22Rv1 (cell line): ENCODE data around the gene CADM4.

Source experiments
- CTCF ChIP-seq: fragments of 450-650 bp; IDR thresholded peaks from 2 replicates; pipeline ENCODE4 v1.5.1; 2017; ENCODE audit warnings: mild to moderate bottlenecking
- ZFX ChIP-seq: fragments of 450-650 bp; IDR thresholded peaks from 2 replicates; pipeline ENCODE4 v1.6.1; 2017; ENCODE audit warnings: antibody characterized with exemption, borderline replicate concordance

GRCh38 chr19:43575955-43576878 lies 63.4 kb downstream of the CADM4 start:
- TF ChIP-seq CTCF: no peak
- TF ChIP-seq ZFX: no peak
